GM12878 (cell line): ENCODE data around the gene CTIF. TPM values are rescaled to one million over a fixed set of nuclear protein-coding genes. Genes with fewer than 3 reads are reported as not detected.

Experiments used
- ATF3 ChIP-seq: IDR thresholded peaks from 2 replicates; pipeline ENCODE4 v1.6.1; 2011; ENCODE audit warnings: low read depth, mild to moderate bottlenecking, low read length, moderate library complexity, borderline replicate concordance; ENCODE audit errors: extremely low read depth
- BHLHE40 ChIP-seq, 2 experiments: fragments of 450-650 bp in 1 of 2; IDR thresholded peaks; 2 replicates each; pipeline ENCODE4 v1.6.1; 2011 to 2017; ENCODE audit warnings: low read depth in 2 of 2, borderline replicate concordance in 1 of 2, improper control_type of control experiment in 1 of 2, low read length in 1 of 2, mild to moderate bottlenecking in 1 of 2
- CBX5 ChIP-seq: sonication (generic); IDR thresholded peaks from 2 replicates; pipeline ENCODE4 v1.6.1; 2016; ENCODE audit warnings: low read depth, moderate library complexity, mild to moderate bottlenecking, inconsistent platforms
- EP300 ChIP-seq, 2 experiments: fragments of 150-350 bp in 1 of 2; IDR thresholded peaks; 2 replicates each; pipeline ENCODE4 v1.6.1; 2011 to 2012; ENCODE audit warnings: low read depth in 2 of 2, low read length in 2 of 2, borderline replicate concordance in 1 of 2, improper control_type of control experiment in 1 of 2, inconsistent platforms in 1 of 2; ENCODE audit not compliant: control insufficient read depth in 1 of 2
- HCFC1 ChIP-seq: fragments of 150-350 bp; IDR thresholded peaks from 2 replicates; pipeline ENCODE4 v1.6.1; 2014; ENCODE audit warnings: low read length
- KLF5 ChIP-seq: fragments of 450-650 bp; IDR thresholded peaks from 2 replicates; pipeline ENCODE4 v1.6.1; 2014; ENCODE audit warnings: mild to moderate bottlenecking; ENCODE audit not compliant: partially characterized antibody
- NFXL1 ChIP-seq: fragments of 450-650 bp; IDR thresholded peaks from 2 replicates; pipeline ENCODE4 v1.6.1; 2017; ENCODE audit warnings: antibody characterized with exemption, mild to moderate bottlenecking, borderline replicate concordance
- NFYB ChIP-seq: IDR thresholded peaks from 2 replicates; pipeline ENCODE4 v1.6.1; 2011; ENCODE audit warnings: low read depth, mild to moderate bottlenecking, low read length, improper control_type of control experiment, moderate library complexity; ENCODE audit not compliant: insufficient read depth
- NRF1 ChIP-seq: conservative IDR thresholded peaks from 2 replicates; pipeline ENCODE4 v1.6.1; 2011; ENCODE audit warnings: mild to moderate bottlenecking, low read depth, low read length, improper control_type of control experiment
- PAX8 ChIP-seq: fragments of 450-650 bp; IDR thresholded peaks from 2 replicates; pipeline ENCODE4 v1.6.1; 2017; ENCODE audit warnings: mild to moderate bottlenecking, moderate library complexity
- POLR2AphosphoS2 ChIP-seq: IDR thresholded peaks from 2 replicates; pipeline ENCODE4 v1.6.1; 2011; ENCODE audit warnings: low read depth, mild to moderate bottlenecking, low read length, improper control_type of control experiment, moderate library complexity
- RELB ChIP-seq: fragments of 450-650 bp; IDR thresholded peaks from 2 replicates; pipeline ENCODE4 v1.6.1; 2017; ENCODE audit warnings: low read depth, mild to moderate bottlenecking, moderate library complexity
- SIN3A ChIP-seq: IDR thresholded peaks from 2 replicates; pipeline ENCODE4 v1.6.1; 2012; ENCODE audit warnings: low read depth, low read length, improper control_type of control experiment
- SMARCA5 ChIP-seq: fragments of 450-650 bp; IDR thresholded peaks from 2 replicates; pipeline ENCODE4 v1.6.1; 2017; ENCODE audit warnings: mild to moderate bottlenecking
- SMC3 ChIP-seq: IDR thresholded peaks from 2 replicates; pipeline ENCODE4 v1.6.1; 2011; ENCODE audit warnings: low read length, improper control_type of control experiment, borderline replicate concordance
- TARDBP ChIP-seq: IDR thresholded peaks from 2 replicates; pipeline ENCODE4 v1.6.1; 2016; ENCODE audit warnings: borderline replicate concordance
- TBL1XR1 ChIP-seq: IDR thresholded peaks from 2 replicates; pipeline ENCODE4 v1.6.1; 2012; ENCODE audit warnings: low read depth, low read length, improper control_type of control experiment
- TCF12 ChIP-seq: IDR thresholded peaks from 2 replicates; pipeline ENCODE4 v1.6.1; 2011; ENCODE audit warnings: low read depth, mild to moderate bottlenecking, low read length
- ZNF217 ChIP-seq: fragments of 450-650 bp; IDR thresholded peaks from 2 replicates; pipeline ENCODE4 v1.6.1; 2017; ENCODE audit warnings: antibody characterized with exemption, mild to moderate bottlenecking
- ZNF384 ChIP-seq: IDR thresholded peaks from 2 replicates; pipeline ENCODE4 v1.6.1; 2012; ENCODE audit warnings: low read depth, mild to moderate bottlenecking, low read length, improper control_type of control experiment, borderline replicate concordance
- polyA plus RNA-seq, 11 experiments: library from polyadenylated mRNA; depleted of rRNA in 4 of 11; unstranded in 6 of 11; stranded (reverse) in 5 of 11; fragments of >200 nt; fragmentation: Nextera tagmentation in 4 of 11; fragmentation: Illumina TruSeq in 1 of 11; extraction: Ambion mirVana in 4 of 11; extraction: Trizol in 1 of 11; gene quantifications; 1 replicate in 1 of 11; 2 replicates in 10 of 11; pipeline versions ENCODE4 v1.2.1 to v1.2.3, GENCODE V29; 2011 to 2016; ENCODE audit warnings: inconsistent platforms in 2 of 11, missing spikeins in 2 of 11, low read depth in 1 of 11
- total RNA-seq, 4 experiments: library from RNA; depleted of rRNA in 3 of 4; stranded (reverse); fragments of >200 nt in 3 of 4; fragmentation: Illumina TruSeq in 1 of 4; extraction: Trizol in 1 of 4; gene quantifications; 2 replicates each; pipeline versions ENCODE4 v1.2.1 to v1.2.3, GENCODE V29; 2013 to 2021
- TF ChIP-seq, protein P1 (sequence below): IDR thresholded peaks from 2 replicates; pipeline ENCODE4 v1.6.1; 2011; ENCODE audit warnings: low read depth, low read length, improper control_type of control experiment, borderline replicate concordance
- TF ChIP-seq, protein P2 (sequence below): IDR thresholded peaks from 2 replicates; pipeline ENCODE4 v1.6.1; 2012; ENCODE audit warnings: low read depth, low read length, improper control_type of control experiment
- TF ChIP-seq, protein P3 (sequence below): fragments of 450-650 bp; IDR thresholded peaks from 2 replicates; pipeline ENCODE4 v1.6.1; 2017; ENCODE audit warnings: mild to moderate bottlenecking, low read depth, inconsistent platforms; ENCODE audit not compliant: poor library complexity, severe bottlenecking
- TF ChIP-seq, protein P4 (sequence below): IDR thresholded peaks from 2 replicates; pipeline ENCODE4 v1.6.1; 2011; ENCODE audit warnings: borderline replicate concordance, low read depth, mild to moderate bottlenecking, moderate library complexity, mixed read lengths, low read length; ENCODE audit not compliant: insufficient read depth; ENCODE audit errors: extremely low read length

The CTIF gene
- total and polyA plus RNA-seq, 10 of the 15 experiments (the other 5 are each of a cell fraction or from before 2014, with no cell fraction given): 0.06 to 11.6 (median 2.5) TPM

DNA sequence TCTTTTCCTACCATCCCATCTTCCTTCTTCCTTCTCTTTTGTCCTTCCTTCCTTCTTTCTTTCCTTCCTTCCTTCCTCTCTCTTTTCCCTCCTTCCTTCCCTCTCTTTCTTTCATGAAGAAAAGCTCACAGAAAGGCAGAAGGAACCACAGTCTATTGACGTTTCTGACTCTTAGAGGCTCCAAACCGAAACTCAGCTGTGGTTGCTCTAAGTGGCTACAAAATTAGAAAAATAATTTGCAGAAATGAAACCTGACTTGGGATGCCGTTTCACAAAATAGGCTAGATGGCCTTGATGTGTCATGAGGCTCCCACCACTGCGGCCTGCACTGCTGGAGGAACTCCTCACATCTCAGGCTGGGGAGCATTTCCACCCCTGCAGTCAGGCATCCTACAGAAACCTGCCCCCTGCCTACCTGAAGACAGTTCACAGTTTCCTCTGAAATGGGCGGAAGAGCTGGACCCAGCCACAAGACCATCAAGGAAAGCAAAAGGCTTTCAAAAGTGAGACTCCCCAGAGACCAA is 246.3 kb downstream of the CTIF start (continued):
- TF ChIP-seq, protein P1, sequence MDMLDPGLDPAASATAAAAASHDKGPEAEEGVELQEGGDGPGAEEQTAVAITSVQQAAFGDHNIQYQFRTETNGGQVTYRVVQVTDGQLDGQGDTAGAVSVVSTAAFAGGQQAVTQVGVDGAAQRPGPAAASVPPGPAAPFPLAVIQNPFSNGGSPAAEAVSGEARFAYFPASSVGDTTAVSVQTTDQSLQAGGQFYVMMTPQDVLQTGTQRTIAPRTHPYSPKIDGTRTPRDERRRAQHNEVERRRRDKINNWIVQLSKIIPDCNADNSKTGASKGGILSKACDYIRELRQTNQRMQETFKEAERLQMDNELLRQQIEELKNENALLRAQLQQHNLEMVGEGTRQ: no peak
- no peak; the same call in 1 of the 2 replicates for TF ChIP-seq SMARCA5
- peak; percentile 42; the same call in 1 of the 2 replicates for TF ChIP-seq SMC3
- no peak for TF ChIP-seq ZNF384
- TF ChIP-seq ATF3: no peak
- TF ChIP-seq TCF12: peak; percentile 82
- TF ChIP-seq NFXL1: no peak
- no peak for TF ChIP-seq SIN3A
- peak; percentile 98 for TF ChIP-seq RELB
- TF ChIP-seq, protein P2, sequence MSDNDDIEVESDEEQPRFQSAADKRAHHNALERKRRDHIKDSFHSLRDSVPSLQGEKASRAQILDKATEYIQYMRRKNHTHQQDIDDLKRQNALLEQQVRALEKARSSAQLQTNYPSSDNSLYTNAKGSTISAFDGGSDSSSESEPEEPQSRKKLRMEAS: peak; percentile 57; the same call in 1 of the 2 replicates
- peak; percentile 67 to 82 for TF ChIP-seq BHLHE40 (IDR thresholded peaks at IDR 0.05; ENCODE audit: borderline replicate concordance in 1 of 2, low read depth in 2 of 2, low read length in 1 of 2)
- TF ChIP-seq NFYB: no peak
- TF ChIP-seq KLF5: no peak
- TF ChIP-seq CBX5: 0 out of 2 replicates have a peak, but pooled peaks have one; percentile 21
- no peak for TF ChIP-seq TARDBP
- TF ChIP-seq POLR2AphosphoS2: no peak
- peak; percentile 70; the same call in 1 of the 2 replicates for TF ChIP-seq ZNF217
- TF ChIP-seq, protein P3, sequence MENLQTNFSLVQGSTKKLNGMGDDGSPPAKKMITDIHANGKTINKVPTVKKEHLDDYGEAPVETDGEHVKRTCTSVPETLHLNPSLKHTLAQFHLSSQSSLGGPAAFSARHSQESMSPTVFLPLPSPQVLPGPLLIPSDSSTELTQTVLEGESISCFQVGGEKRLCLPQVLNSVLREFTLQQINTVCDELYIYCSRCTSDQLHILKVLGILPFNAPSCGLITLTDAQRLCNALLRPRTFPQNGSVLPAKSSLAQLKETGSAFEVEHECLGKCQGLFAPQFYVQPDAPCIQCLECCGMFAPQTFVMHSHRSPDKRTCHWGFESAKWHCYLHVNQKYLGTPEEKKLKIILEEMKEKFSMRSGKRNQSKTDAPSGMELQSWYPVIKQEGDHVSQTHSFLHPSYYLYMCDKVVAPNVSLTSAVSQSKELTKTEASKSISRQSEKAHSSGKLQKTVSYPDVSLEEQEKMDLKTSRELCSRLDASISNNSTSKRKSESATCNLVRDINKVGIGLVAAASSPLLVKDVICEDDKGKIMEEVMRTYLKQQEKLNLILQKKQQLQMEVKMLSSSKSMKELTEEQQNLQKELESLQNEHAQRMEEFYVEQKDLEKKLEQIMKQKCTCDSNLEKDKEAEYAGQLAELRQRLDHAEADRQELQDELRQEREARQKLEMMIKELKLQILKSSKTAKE: peak; percentile 95
- no peak for TF ChIP-seq PAX8
- no peak for TF ChIP-seq HCFC1
- TF ChIP-seq NRF1: no peak
- TF ChIP-seq, protein P4, sequence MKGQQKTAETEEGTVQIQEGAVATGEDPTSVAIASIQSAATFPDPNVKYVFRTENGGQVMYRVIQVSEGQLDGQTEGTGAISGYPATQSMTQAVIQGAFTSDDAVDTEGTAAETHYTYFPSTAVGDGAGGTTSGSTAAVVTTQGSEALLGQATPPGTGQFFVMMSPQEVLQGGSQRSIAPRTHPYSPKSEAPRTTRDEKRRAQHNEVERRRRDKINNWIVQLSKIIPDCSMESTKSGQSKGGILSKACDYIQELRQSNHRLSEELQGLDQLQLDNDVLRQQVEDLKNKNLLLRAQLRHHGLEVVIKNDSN: no peak
- TF ChIP-seq EP300 (IDR thresholded peaks at IDR 0.05; ENCODE audit: borderline replicate concordance in 1 of 2, control insufficient read depth in 1 of 2, low read depth in 2 of 2, low read length in 2 of 2): peak; percentile 85 to 87; a peak in 2 of 4 replicates
- peak; percentile 98 for TF ChIP-seq TBL1XR1
